Activated CD4-positive, alpha-beta T cell treated with anti-CD3 and anti-CD28 coated beads, Interleukin-2, amount 50 U/mL, for 24 hours (primary cell): ENCODE measurements around the gene OR2V2.

Source experiments
- DNase-seq, 2 donors: peaks; one replicate each; pipeline ENCODE4 v3.0.0-alpha.2; 2020; ENCODE audit warnings: low read depth in 1 of 2, low spot score in 1 of 2

The OR2V2 gene

GRCh38 chr5:181205761-181206649 is 58.6 kb downstream of the OR2V2 start:
- DNase-seq = no peak

GRCh38 chr5:181207214-181207959 is 60.0 kb downstream of the OR2V2 start:
- peak; percentile 86 to 90 for DNase-seq

- DNase-seq = no peak
These were observed 60.5 kb downstream of the OR2V2 start for GRCh38 chr5:181207960-181208253.
